Thoracic aorta (tissue), 2 donors: ENCODE results near the gene ATE1. TPM values are rescaled to one million over a fixed set of nuclear protein-coding genes. Genes with fewer than 3 reads are reported as not detected.

Experiments
- ATAC-seq: fragments of 150-250 bp; one replicate; pipeline ENCODE4 v1.8.0; 2017; ENCODE audit warnings: low read depth; ENCODE audit not compliant: insufficient number of reproducible peaks, low FRiP score
- DNase-seq: peaks from one replicate; pipeline ENCODE4 v3.0.0-alpha.2; 2020; ENCODE audit warnings: low spot score
- H3K27ac ChIP-seq, 2 donors: fragments of 200-600 bp; sonication (generic); 1 replicate in 1 of 2; 2 replicates in 1 of 2; pipeline ENCODE4 v1.5.1; 2016; ENCODE audit warnings: mild to moderate bottlenecking in 2 of 2, moderate library complexity in 2 of 2
- H3K27me3 ChIP-seq: fragments of 200-600 bp; sonication (generic); replicated peaks from 2 replicates; pipeline ENCODE4 v1.6.0; 2016; ENCODE audit warnings: mild to moderate bottlenecking; ENCODE audit not compliant: insufficient read depth
- H3K36me3 ChIP-seq: fragments of 200-600 bp; sonication (generic); one replicate; pipeline ENCODE4 v1.5.1; 2016
- H3K4me1 ChIP-seq, 2 donors: fragments of 200-600 bp; sonication (generic); 1 replicate in 1 of 2; 2 replicates in 1 of 2; pipeline versions ENCODE4 v1.5.1 to v1.6.0; 2016; ENCODE audit warnings: low read depth in 2 of 2, mild to moderate bottlenecking in 1 of 2; ENCODE audit not compliant: control insufficient read depth in 1 of 2
- H3K4me3 ChIP-seq: fragments of 200-600 bp; sonication (generic); 2 replicates; pipeline ENCODE4 v1.5.1; 2016; ENCODE audit warnings: mild to moderate bottlenecking
- H3K9me3 ChIP-seq: fragments of 200-600 bp; sonication (generic); 2 replicates; pipeline ENCODE4 v1.5.1; 2016
- CTCF ChIP-seq: fragments of 200-600 bp; sonication (generic); IDR thresholded peaks from one replicate; pipeline ENCODE4 v1.5.1; 2019; ENCODE audit warnings: antibody characterized with exemption
- total RNA-seq, 2 donors: library from RNA; depleted of rRNA; stranded (reverse); fragments of >200 nt; gene quantifications; one replicate each; pipeline versions ENCODE4 v1.1.0 to v1.2.3, GENCODE V29; 2016

Gene ATE1
- total RNA-seq, 2 donors from 2014 or later: 14.8 to 27.4 TPM

GRCh38 chr10:121812031-121812430, 115.8 kb downstream of the ATE1 start:
- H3K27ac ChIP-seq: no peak overlapping the region
- H3K4me3 ChIP-seq: no peak overlapping the region
- peaks cover 3% of the 10 kb centered on the region for H3K36me3 ChIP-seq
- no peaks in the 10 kb centered on the region for H3K4me1 ChIP-seq
- no peaks in the 10 kb centered on the region for H3K27me3 ChIP-seq
- no peak for ATAC-seq
- no peak for DNase-seq
- no peaks in the 10 kb centered on the region for H3K9me3 ChIP-seq
- TF ChIP-seq CTCF: no peak

GRCh38 chr10:121811386-121811785, 116.4 kb downstream of the ATE1 start:
- peaks cover 3% of the 10 kb centered on the region for H3K36me3 ChIP-seq
- H3K9me3 ChIP-seq: no peaks in the 10 kb centered on the region
- ATAC-seq: no peak
- TF ChIP-seq CTCF: no peak
- no peak overlapping the region for H3K4me3 ChIP-seq
- H3K27me3 ChIP-seq: no peaks in the 10 kb centered on the region
- no peaks in the 10 kb centered on the region for H3K4me1 ChIP-seq
- no peak for DNase-seq
- no peak overlapping the region for H3K27ac ChIP-seq

GRCh38 chr10:121808835-121809234, 119.0 kb downstream of the ATE1 start:
- H3K4me1 ChIP-seq: no peaks in the 10 kb centered on the region
- no peaks in the 10 kb centered on the region for H3K27me3 ChIP-seq
- ATAC-seq (no peak), DNase-seq (no peak)
- H3K27ac ChIP-seq: no peak overlapping the region
- H3K9me3 ChIP-seq: no peaks in the 10 kb centered on the region
- TF ChIP-seq CTCF: no peak
- H3K36me3 ChIP-seq: peaks cover 3% of the 10 kb centered on the region
- no peak overlapping the region for H3K4me3 ChIP-seq

GRCh38 chr10:121804460-121804859, 123.4 kb downstream of the ATE1 start:
- H3K36me3 ChIP-seq: peaks cover 3% of the 10 kb centered on the region
- no peak overlapping the region for H3K27ac ChIP-seq
- H3K4me3 ChIP-seq: no peak overlapping the region
- H3K9me3 ChIP-seq: no peaks in the 10 kb centered on the region
- no peaks in the 10 kb centered on the region for H3K4me1 ChIP-seq
- H3K27me3 ChIP-seq: no peaks in the 10 kb centered on the region
- TF ChIP-seq CTCF: no peak
- DNase-seq (no peak), ATAC-seq (no peak)

- Histone ChIP-seq H3K36me3 (peaks cover 3% of the 10 kb centered on the region), H3K9me3 (no peaks in the 10 kb centered on the region), H3K27ac (no peak overlapping the region), H3K4me3 (no peak overlapping the region), H3K4me1 (no peaks in the 10 kb centered on the region), H3K27me3 (no peaks in the 10 kb centered on the region)
- TF ChIP-seq CTCF: no peak
- ATAC-seq (no peak), DNase-seq (no peak)
Observed at GRCh38 chr10:121803611-121804010, 124.2 kb downstream of the ATE1 start.
